HepG2 (cell line): ENCODE results near the gene AAGAB. TPM values are rescaled to one million over a fixed set of nuclear protein-coding genes. Genes with fewer than 3 reads are reported as not detected.
A peak's percentile ranks its signal among the peaks of the same experiment; 100 is the strongest.

Experiments used
- ATAC-seq: fragments of 200-7000 bp; cut with Tn5 transposase; 3 replicates; pipeline ENCODE4 v1.9.1; 2020; ENCODE audit warnings: mild to moderate bottlenecking, moderate library complexity
- BruUV-seq: library from RNA; stranded (reverse); fragments of 400-500 nt; replicated peaks from 2 replicates; lab custom pipeline; 2021; lab: Mats Ljungman, UMichigan
- CTCF ChIA-PET: fragments of 300-600 bp; formaldehyde crosslinking; extraction: SDS; loops from one replicate; lab custom pipeline; 2021; ENCODE audit warnings: low total read pairs, inconsistent platforms, low intra/inter-chr PET ratio; lab: Yijun Ruan, JAX
- POLR2A ChIA-PET: fragments of 350-600 bp; sonication (Branson Sonifier 250); formaldehyde crosslinking; loops from one replicate; lab custom pipeline; 2020; ENCODE audit warnings: antibody characterized with exemption, inconsistent platforms; lab: Yijun Ruan, JAX
- DNase-seq: peaks from one replicate; pipeline ENCODE4 v3.0.0-alpha.2; 2015; ENCODE audit warnings: low spot score
- FAIRE-seq: peaks from 3 replicates; lab custom pipeline; 2011; peaks lifted over from hg19 to GRCh38; lab: Jason Lieb, UNC
- H2AFZ ChIP-seq: one replicate; pipeline ENCODE4 v1.6.1; 2011; ENCODE audit warnings: low read length, inconsistent platforms
- H3K27ac ChIP-seq: fragments of 300-600 bp; 3 replicates; pipeline ENCODE4 v1.8.0; 2011; ENCODE audit warnings: mixed run types, mild to moderate bottlenecking, mixed read lengths, low read length, inconsistent platforms; ENCODE audit not compliant: insufficient read depth; ENCODE audit errors: extremely low read length
- H3K27me3 ChIP-seq, 2 experiments: fragments of 200-600 bp in 1 of 2; 2 replicates in 1 of 2; 3 replicates in 1 of 2; pipeline versions ENCODE4 v1.6.0 to v1.8.0; 2011; ENCODE audit warnings: low read length in 2 of 2, mild to moderate bottlenecking in 2 of 2, moderate library complexity in 2 of 2, inconsistent platforms in 1 of 2; ENCODE audit not compliant: insufficient read depth in 2 of 2, control insufficient read depth in 1 of 2
- H3K36me3 ChIP-seq, 2 experiments: fragments of 200-600 bp in 1 of 2; replicated peaks in 1 of 2; 2 replicates in 1 of 2; 3 replicates in 1 of 2; pipeline versions ENCODE4 v1.5.1 to v1.8.0; 2011; ENCODE audit warnings: low read length in 2 of 2, inconsistent platforms in 1 of 2; ENCODE audit not compliant: insufficient read depth in 2 of 2, control insufficient read depth in 1 of 2
- H3K4me1 ChIP-seq: 2 replicates; pipeline ENCODE4 v1.5.1; 2012; ENCODE audit warnings: low read length, inconsistent platforms; ENCODE audit not compliant: insufficient read depth
- H3K4me2 ChIP-seq: 2 replicates; pipeline ENCODE4 v1.6.0; 2011; ENCODE audit warnings: low read depth, low read length, inconsistent platforms
- H3K4me3 ChIP-seq, 3 experiments: fragments of 200-600 bp in 1 of 3; sonication (generic), shearing (Covaris generic) in 1 of 3; replicated peaks in 1 of 3; 2 replicates each; pipeline ENCODE4 v1.5.1; 2011 to 2016; ENCODE audit warnings: low read length in 3 of 3, inconsistent platforms in 2 of 3, low read depth in 2 of 3, mild to moderate bottlenecking in 2 of 3, control low read depth in 1 of 3, mixed read lengths in 1 of 3; ENCODE audit not compliant: insufficient read depth in 1 of 3
- H3K79me2 ChIP-seq: one replicate; pipeline ENCODE4 v1.6.1; 2011; ENCODE audit warnings: low read length, inconsistent platforms; ENCODE audit not compliant: insufficient read depth
- H3K9ac ChIP-seq: 2 replicates; pipeline ENCODE4 v1.6.0; 2011; ENCODE audit warnings: mild to moderate bottlenecking, low read depth, low read length, inconsistent platforms; ENCODE audit not compliant: insufficient read depth
- H3K9me3 ChIP-seq: 2 replicates; pipeline ENCODE4 v1.5.1; 2012; ENCODE audit warnings: mild to moderate bottlenecking, low read length
- H4K20me1 ChIP-seq: 2 replicates; pipeline ENCODE4 v1.6.0; 2011; ENCODE audit warnings: inconsistent platforms, mild to moderate bottlenecking, low read length, moderate library complexity; ENCODE audit not compliant: insufficient read depth
- DZIP1 ChIP-seq: sonication (generic); formaldehyde crosslinking; IDR thresholded peaks from 2 replicates; pipeline ENCODE4 v1.5.0; 2020; ENCODE audit warnings: mild to moderate bottlenecking, missing genetic modification reagents
- IRX3 ChIP-seq: sonication (generic); formaldehyde crosslinking; IDR thresholded peaks from 2 replicates; pipeline ENCODE4 v1.8.1; 2023; ENCODE audit warnings: mild to moderate bottlenecking, low read depth, missing genetic modification reagents, borderline replicate concordance
- KDM1A ChIP-seq: IDR thresholded peaks from 2 replicates; pipeline ENCODE4 v1.6.1; 2016; ENCODE audit warnings: missing compliant biosample characterization
- MNT ChIP-seq: fragments of 450-650 bp; IDR thresholded peaks from 2 replicates; pipeline ENCODE4 v1.6.1; 2016
- MZF1 ChIP-seq: sonication (generic); formaldehyde crosslinking; IDR thresholded peaks from 2 replicates; pipeline ENCODE4 v1.8.1; 2023; ENCODE audit warnings: mild to moderate bottlenecking, missing genetic modification reagents, borderline replicate concordance
- RBM22 ChIP-seq: fragments of 200-400 bp; formaldehyde crosslinking; optimal IDR thresholded peaks from 2 replicates; pipeline ENCODE3; 2017; ENCODE audit warnings: mild to moderate bottlenecking, low read length, moderate library complexity
- SCMH1 ChIP-seq: sonication (generic); formaldehyde crosslinking; IDR thresholded peaks from 2 replicates; pipeline ENCODE4 v1.9.0; 2021; ENCODE audit warnings: missing genetic modification reagents, mild to moderate bottlenecking, borderline replicate concordance
- ZBTB33 ChIP-seq: sonication (generic); formaldehyde crosslinking; IDR thresholded peaks from 2 replicates; pipeline ENCODE4 v1.4.0; 2020; ENCODE audit warnings: missing genetic modification reagents
- ZFP36L2 ChIP-seq: sonication (generic); formaldehyde crosslinking; IDR thresholded peaks from 2 replicates; pipeline ENCODE4 v1.4.0; 2020; ENCODE audit warnings: missing genetic modification reagents
- ZNF746 ChIP-seq: sonication (generic); formaldehyde crosslinking; IDR thresholded peaks from 2 replicates; pipeline ENCODE4 v1.8.0; 2022; ENCODE audit warnings: mild to moderate bottlenecking, missing genetic modification reagents
- WGBS: methylation state at CpG from one replicate; pipeline ENCODE4 v1.1.6; 2017; ENCODE audit warnings: low lambda C conversion rate; 5-methylcytosine and 5-hydroxymethylcytosine counted together
- in situ Hi-C: cut with HindIII; loops from 2 replicates; pipeline ENCODE4 v1.10.0; 2017; ENCODE audit warnings: low pct_unique_long_range_greater_than_20kb; ENCODE audit not compliant: extremely low pct_ligation_motif_present
- intact Hi-C: fragments of 100-400 bp; cut with micrococcal nuclease; formaldehyde crosslinking; loops from one replicate; pipeline ENCODE4 v1.10.0; 2022; ENCODE audit not compliant: unreplicated experiment
- polyA plus RNA-seq, 8 experiments: library from polyadenylated mRNA; depleted of rRNA in 3 of 8; stranded (reverse) in 7 of 8; unstranded in 1 of 8; fragments of >200 nt; fragmentation: Illumina TruSeq in 4 of 8; extraction: Trizol in 4 of 8; gene quantifications; 2 replicates each; pipeline versions ENCODE4 v1.2.1 to v1.2.3, GENCODE V29; 2011 to 2016; ENCODE audit warnings: low read depth in 4 of 8, missing spikeins in 1 of 8, mixed read lengths in 1 of 8; ENCODE audit not compliant: insufficient read depth in 1 of 8
- total RNA-seq, 5 experiments: library from RNA; depleted of rRNA; stranded (reverse); fragments of >200 nt; fragmentation: Illumina TruSeq; extraction: Trizol; gene quantifications; 2 replicates each; pipeline ENCODE4 v1.2.3, GENCODE V29; 2016; ENCODE audit warnings: low read depth in 1 of 5

AAGAB gene
- total and polyA plus RNA-seq, 2 of the 13 experiments (the other 11 are each of a cell fraction or from before 2014, with no cell fraction given) = 8.0 to 34.9 TPM

GRCh38 chr15:67195305-67195704 is 59.2 kb downstream of the AAGAB start:
- H3K4me2 ChIP-seq = no peak overlapping the region
- H3K27me3 ChIP-seq = no peaks in the 10 kb centered on the region
- BruUV-seq = no TSS peak
- H3K79me2 ChIP-seq = no peaks in the 10 kb centered on the region
- in situ Hi-C loops (no loop called here), intact Hi-C loops (no loop called here)
- 89% methylated on average over 3 of the region's 3 CpGs for WGBS
- H3K4me1 ChIP-seq = no peaks in the 10 kb centered on the region
- CTCF ChIA-PET = no interaction called here
- POLR2A ChIA-PET = interaction anchor here (0.7 to 1.7 kb wide), 2 partner anchors 165 to 251 kb away, joined by 3 to 5 read pairs; no protein-coding TSS in a partner anchor
- no peak overlapping the region for H3K4me3 ChIP-seq
- peaks cover 14 to 20% of the 10 kb centered on the region in 2 experiments for H3K36me3 ChIP-seq
- H4K20me1 ChIP-seq = no peaks in the 10 kb centered on the region
- ATAC-seq = no peak
- H2AFZ ChIP-seq = no peak overlapping the region
- H3K27ac ChIP-seq = no peak overlapping the region
- no peak for FAIRE-seq
- DNase-seq = no peak
- no peaks in the 10 kb centered on the region for H3K9me3 ChIP-seq
- H3K9ac ChIP-seq = no peak overlapping the region
- no peak for TF ChIP-seq ZNF746 (CRISPR knock-in tag)
- no peak for TF ChIP-seq ZFP36L2 (CRISPR knock-in tag)
- TF ChIP-seq DZIP1 = no peak
- TF ChIP-seq MZF1 (CRISPR knock-in tag) = no peak
- TF ChIP-seq ZBTB33 = peak; percentile 77
- no peak for TF ChIP-seq SCMH1 (CRISPR knock-in tag)
- no peak for TF ChIP-seq MNT
- TF ChIP-seq IRX3 (CRISPR knock-in tag) = no peak
- TF ChIP-seq RBM22 = peak; percentile 86
- TF ChIP-seq KDM1A (CRISPR knock-in tag) = no peak
